IPS-18a (cell line): ENCODE data around the gene MTMR3.
"Not testable (repeated sequence)": the region's sequence is repeated elsewhere in the genome, so short reads cannot be mapped to it uniquely, and the experiment has no call there.

Experiments used
- H3K27ac ChIP-seq: one replicate; pipeline ENCODE4 v1.5.1; 2013; ENCODE audit warnings: low read length
- H3K27me3 ChIP-seq: one replicate; pipeline ENCODE4 v1.6.1; 2013; ENCODE audit warnings: mild to moderate bottlenecking, low read length; ENCODE audit not compliant: control insufficient read depth, insufficient read depth
- H3K36me3 ChIP-seq: one replicate; pipeline ENCODE4 v1.6.1; 2013; ENCODE audit warnings: low read depth, low read length; ENCODE audit not compliant: control insufficient read depth
- H3K4me1 ChIP-seq: one replicate; pipeline ENCODE4 v1.6.1; 2013; ENCODE audit warnings: low read depth, low read length; ENCODE audit not compliant: control insufficient read depth
- H3K4me3 ChIP-seq: one replicate; pipeline ENCODE4 v1.5.1; 2013; ENCODE audit warnings: low read length
- H3K9ac ChIP-seq: one replicate; pipeline ENCODE4 v1.6.1; 2013; ENCODE audit warnings: mild to moderate bottlenecking, low read length, moderate library complexity
- H3K9me3 ChIP-seq: one replicate; pipeline ENCODE4 v1.6.1; 2013; ENCODE audit warnings: low read depth, low read length; ENCODE audit not compliant: control insufficient read depth

The MTMR3 gene

GRCh38 chr22:30046716-30047363 lies 163.9 kb downstream of the MTMR3 start:
- Histone ChIP-seq H3K9ac (no peak overlapping the region), H3K4me3 (no peak overlapping the region), H3K27me3 (no peaks in the 10 kb centered on the region), H3K36me3 (no peaks in the 10 kb centered on the region), H3K4me1 (no peaks in the 10 kb centered on the region), H3K9me3 (no peaks in the 10 kb centered on the region), H3K27ac (no peak overlapping the region)

GRCh38 chr22:30047364-30047738 lies 164.4 kb downstream of the MTMR3 start:
- H3K27me3 ChIP-seq: no peaks in the 10 kb centered on the region
- H3K9me3 ChIP-seq: no peaks in the 10 kb centered on the region
- H3K4me1 ChIP-seq: no peaks in the 10 kb centered on the region
- H3K27ac ChIP-seq: no peak overlapping the region
- H3K4me3 ChIP-seq: no peak overlapping the region
- H3K36me3 ChIP-seq: no peaks in the 10 kb centered on the region
- no peak overlapping the region for H3K9ac ChIP-seq

- no peaks in the 10 kb centered on the region for H3K36me3 ChIP-seq
- H3K27ac ChIP-seq: no peak overlapping the region
- no peak overlapping the region for H3K4me3 ChIP-seq
- H3K9ac ChIP-seq: no peak overlapping the region
- no peaks in the 10 kb centered on the region for H3K27me3 ChIP-seq
- H3K9me3 ChIP-seq: no peaks in the 10 kb centered on the region
- H3K4me1 ChIP-seq: no peaks in the 10 kb centered on the region
Observed at GRCh38 chr22:30048681-30049080, 165.7 kb downstream of the MTMR3 start.

GRCh38 chr22:30054067-30054763 lies 171.2 kb downstream of the MTMR3 start:
- H3K9ac ChIP-seq: no peak overlapping the region
- H3K4me1 ChIP-seq: no peaks in the 10 kb centered on the region
- no peaks in the 10 kb centered on the region for H3K27me3 ChIP-seq
- no peaks in the 10 kb centered on the region for H3K36me3 ChIP-seq
- no peak overlapping the region for H3K27ac ChIP-seq
- H3K4me3 ChIP-seq: no peak overlapping the region
- peaks cover under 1% of the 10 kb centered on the region for H3K9me3 ChIP-seq

- no peak overlapping the region for H3K9ac ChIP-seq
- H3K27me3 ChIP-seq: no peaks in the 10 kb centered on the region
- H3K9me3 ChIP-seq: peaks cover 3% of the 10 kb centered on the region
- H3K36me3 ChIP-seq: no peaks in the 10 kb centered on the region
- no peak overlapping the region for H3K27ac ChIP-seq
- H3K4me3 ChIP-seq: no peak overlapping the region
- no peaks in the 10 kb centered on the region for H3K4me1 ChIP-seq
Observed at GRCh38 chr22:30054764-30055069, 171.7 kb downstream of the MTMR3 start.

GRCh38 chr22:30056015-30056414 lies 173.0 kb downstream of the MTMR3 start:
- no peak overlapping the region for H3K27ac ChIP-seq
- no peak overlapping the region for H3K9ac ChIP-seq
- no peaks in the 10 kb centered on the region for H3K27me3 ChIP-seq
- no peak overlapping the region for H3K4me3 ChIP-seq
- peaks cover 3% of the 10 kb centered on the region for H3K9me3 ChIP-seq
- no peaks in the 10 kb centered on the region for H3K4me1 ChIP-seq
- no peaks in the 10 kb centered on the region for H3K36me3 ChIP-seq

GRCh38 chr22:30057375-30057774 lies 174.4 kb downstream of the MTMR3 start:
- Histone ChIP-seq H3K27ac (no peak overlapping the region), H3K9ac (no peak overlapping the region), H3K4me3 (no peak overlapping the region), H3K36me3 (no peaks in the 10 kb centered on the region), H3K27me3 (no peaks in the 10 kb centered on the region), H3K9me3 (peaks cover 3% of the 10 kb centered on the region), H3K4me1 (no peaks in the 10 kb centered on the region)

- not testable (repeated sequence) for H3K27ac ChIP-seq, H3K36me3 ChIP-seq, H3K9me3 ChIP-seq, H3K4me1 ChIP-seq, H3K9ac ChIP-seq, H3K27me3 ChIP-seq, H3K4me3 ChIP-seq
Observed at GRCh38 chr22:30059346-30060020, 176.5 kb downstream of the MTMR3 start.

- not testable (repeated sequence) for H3K9ac ChIP-seq, H3K27ac ChIP-seq, H3K9me3 ChIP-seq, H3K36me3 ChIP-seq, H3K27me3 ChIP-seq, H3K4me1 ChIP-seq, H3K4me3 ChIP-seq
Observed at GRCh38 chr22:30061094-30061493, 178.1 kb downstream of the MTMR3 start.

- H3K9ac ChIP-seq: no peak overlapping the region
- no peak overlapping the region for H3K4me3 ChIP-seq
- no peak overlapping the region for H3K27ac ChIP-seq
- peaks cover 3% of the 10 kb centered on the region for H3K9me3 ChIP-seq
- H3K4me1 ChIP-seq: no peaks in the 10 kb centered on the region
- H3K36me3 ChIP-seq: no peaks in the 10 kb centered on the region
- H3K27me3 ChIP-seq: no peaks in the 10 kb centered on the region
Observed at GRCh38 chr22:30062259-30062658, 179.3 kb downstream of the MTMR3 start.

GRCh38 chr22:30062950-30063349 lies 180.0 kb downstream of the MTMR3 start:
- Histone ChIP-seq H3K9ac (no peak overlapping the region), H3K27me3 (no peaks in the 10 kb centered on the region), H3K36me3 (no peaks in the 10 kb centered on the region), H3K27ac (no peak overlapping the region), H3K4me1 (no peaks in the 10 kb centered on the region), H3K4me3 (no peak overlapping the region), H3K9me3 (peaks cover 3% of the 10 kb centered on the region)

GRCh38 chr22:30064172-30064571 lies 181.2 kb downstream of the MTMR3 start:
- Histone ChIP-seq H3K9ac (no peak overlapping the region), H3K36me3 (no peaks in the 10 kb centered on the region), H3K4me1 (no peaks in the 10 kb centered on the region), H3K9me3 (peaks cover 3% of the 10 kb centered on the region), H3K27ac (no peak overlapping the region), H3K4me3 (no peak overlapping the region), H3K27me3 (no peaks in the 10 kb centered on the region)
